Colonic mucosa (tissue), 4 donors: ENCODE measurements around the gene S100PBP. TPM values are rescaled to one million over a fixed set of nuclear protein-coding genes. Genes with fewer than 3 reads are reported as not detected.

ENCODE experiments used
- DNase-seq: peaks from one replicate; pipeline ENCODE4 v3.0.0-alpha.2; 2020
- H3K27ac ChIP-seq: fragments of 200-600 bp; one replicate; pipeline ENCODE4 v1.8.0; 2021
- H3K27me3 ChIP-seq: fragments of 200-600 bp; one replicate; pipeline ENCODE4 v1.8.0; 2021
- H3K36me3 ChIP-seq: fragments of 200-600 bp; one replicate; pipeline ENCODE4 v1.8.0; 2021
- H3K4me1 ChIP-seq: fragments of 200-600 bp; one replicate; pipeline ENCODE4 v1.8.0; 2021; ENCODE audit warnings: mild to moderate bottlenecking
- H3K4me3 ChIP-seq: fragments of 200-600 bp; one replicate; pipeline ENCODE4 v1.8.0; 2021
- H3K9ac ChIP-seq, 2 donors: one replicate each; pipeline ENCODE4 v1.7.0; 2013; ENCODE audit warnings: control low read depth in 2 of 2, low read depth in 2 of 2, low read length in 2 of 2
- H3K9me3 ChIP-seq: fragments of 200-600 bp; one replicate; pipeline ENCODE4 v1.8.0; 2021
- intact Hi-C: fragments of 100-400 bp; cut with DNase I; formaldehyde crosslinking; loops from one replicate; pipeline ENCODE4 v1.14.1; 2022
- total RNA-seq, 2 donors: library from RNA; stranded (reverse); fragmentation: NEBNext Ultra II Directional in 1 of 2; extraction: Animal tissue kit (Norgen Biotek cat#: 25700) in 1 of 2; gene quantifications; one replicate each; pipeline ENCODE4 v1.2.1, GENCODE V29; 2021
- TF ChIP-seq, protein P1 (sequence below): fragments of 200-600 bp; IDR thresholded peaks from one replicate; pipeline ENCODE4 v1.8.0; 2022; ENCODE audit warnings: antibody characterized with exemption, mild to moderate bottlenecking
- donor health status: healthy.
- donor health status: DM: no; HTN: no; CAD: no.
- donor health status: DM: no; HTN: no; CAD: no.

Gene S100PBP
- total RNA-seq, 2 donors from 2014 or later, result 19.0 to 24.9 TPM

DNA sequence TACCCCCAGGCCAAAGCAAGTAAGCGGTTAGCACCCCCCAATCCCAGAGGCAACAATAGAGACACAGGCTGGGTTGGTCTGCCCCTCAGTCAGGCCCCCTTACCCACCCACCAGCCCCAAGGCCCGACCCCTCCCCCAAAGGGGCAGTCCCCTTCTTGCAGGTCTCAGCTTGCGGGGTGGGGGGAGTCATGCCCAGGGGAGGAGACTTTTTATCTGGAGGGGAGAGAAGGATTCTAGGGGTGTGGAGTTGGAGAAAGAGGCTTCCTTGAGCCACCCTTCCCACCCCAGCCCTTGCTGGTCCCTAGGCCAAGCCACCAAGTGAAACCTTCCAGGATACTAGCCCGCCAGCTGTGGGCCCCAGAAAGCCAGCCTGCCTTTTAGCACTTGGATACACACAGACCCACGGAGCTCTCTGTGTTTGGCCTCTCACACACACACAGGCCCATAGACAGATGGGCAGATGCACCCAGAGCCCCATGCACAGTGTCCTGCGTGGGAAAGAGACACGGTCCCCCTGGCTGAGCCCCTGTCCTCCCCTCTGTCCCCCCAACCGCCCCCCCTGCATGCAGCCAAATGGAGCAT lies 76.7 kb downstream of the S100PBP start:
- Histone ChIP-seq H3K4me3 (no peak overlapping the region), H3K27me3 (no peaks in the 10 kb centered on the region), H3K36me3 (no peaks in the 10 kb centered on the region), H3K9ac (peak overlapping the region; percentile 30 to 43), H3K4me1 (no peaks in the 10 kb centered on the region), H3K27ac (peak overlapping the region; percentile 55), H3K9me3 (no peaks in the 10 kb centered on the region)
- TF ChIP-seq, protein P1, sequence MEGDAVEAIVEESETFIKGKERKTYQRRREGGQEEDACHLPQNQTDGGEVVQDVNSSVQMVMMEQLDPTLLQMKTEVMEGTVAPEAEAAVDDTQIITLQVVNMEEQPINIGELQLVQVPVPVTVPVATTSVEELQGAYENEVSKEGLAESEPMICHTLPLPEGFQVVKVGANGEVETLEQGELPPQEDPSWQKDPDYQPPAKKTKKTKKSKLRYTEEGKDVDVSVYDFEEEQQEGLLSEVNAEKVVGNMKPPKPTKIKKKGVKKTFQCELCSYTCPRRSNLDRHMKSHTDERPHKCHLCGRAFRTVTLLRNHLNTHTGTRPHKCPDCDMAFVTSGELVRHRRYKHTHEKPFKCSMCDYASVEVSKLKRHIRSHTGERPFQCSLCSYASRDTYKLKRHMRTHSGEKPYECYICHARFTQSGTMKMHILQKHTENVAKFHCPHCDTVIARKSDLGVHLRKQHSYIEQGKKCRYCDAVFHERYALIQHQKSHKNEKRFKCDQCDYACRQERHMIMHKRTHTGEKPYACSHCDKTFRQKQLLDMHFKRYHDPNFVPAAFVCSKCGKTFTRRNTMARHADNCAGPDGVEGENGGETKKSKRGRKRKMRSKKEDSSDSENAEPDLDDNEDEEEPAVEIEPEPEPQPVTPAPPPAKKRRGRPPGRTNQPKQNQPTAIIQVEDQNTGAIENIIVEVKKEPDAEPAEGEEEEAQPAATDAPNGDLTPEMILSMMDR, result no peak
- DNase-seq, result no peak
- intact Hi-C loops, result no loop called here

- no peak overlapping the region for H3K9ac ChIP-seq
- no peaks in the 10 kb centered on the region for H3K4me1 ChIP-seq
- no peaks in the 10 kb centered on the region for H3K27me3 ChIP-seq
- no peaks in the 10 kb centered on the region for H3K36me3 ChIP-seq
- no peak overlapping the region for H3K4me3 ChIP-seq
- TF ChIP-seq, protein P1, result no peak
- DNase-seq, result no peak
- H3K27ac ChIP-seq, result no peak overlapping the region
- H3K9me3 ChIP-seq, result no peaks in the 10 kb centered on the region
- intact Hi-C loops, result no loop called here
Measured at GRCh38 chr1:32894681-32895080, 77.2 kb downstream of the S100PBP start.

GRCh38 chr1:32895325-32896215 lies 78.1 kb downstream of the S100PBP start:
- intact Hi-C loops, result no loop called here
- DNase-seq, result no peak
- H3K27me3 ChIP-seq, result no peaks in the 10 kb centered on the region
- H3K9me3 ChIP-seq, result no peaks in the 10 kb centered on the region
- H3K36me3 ChIP-seq, result no peaks in the 10 kb centered on the region
- no peak overlapping the region for H3K9ac ChIP-seq
- TF ChIP-seq, protein P1, result no peak
- H3K27ac ChIP-seq, result no peak overlapping the region
- no peaks in the 10 kb centered on the region for H3K4me1 ChIP-seq
- H3K4me3 ChIP-seq, result no peak overlapping the region

DNA sequence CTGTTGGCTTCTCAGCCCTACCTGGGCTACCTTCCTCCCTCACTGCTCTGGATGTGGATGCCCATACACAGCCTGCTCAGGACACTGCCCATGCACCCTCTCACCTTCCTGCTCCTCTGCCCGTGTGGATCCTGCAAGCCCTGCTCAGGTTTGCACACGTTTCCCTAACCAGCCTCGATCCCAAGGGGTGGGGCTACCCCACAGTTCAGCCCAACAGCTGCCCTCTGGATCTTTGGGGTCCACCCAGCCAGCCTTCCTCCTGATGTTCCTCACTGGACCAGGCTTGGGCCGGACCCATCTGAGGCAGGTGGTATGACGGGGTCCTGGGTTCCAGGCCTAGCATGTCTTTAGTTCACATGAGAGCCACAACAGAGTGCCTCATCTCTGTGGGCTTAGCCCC lies 79.0 kb downstream of the S100PBP start:
- TF ChIP-seq, protein P1, result no peak
- no peaks in the 10 kb centered on the region for H3K27me3 ChIP-seq
- no peaks in the 10 kb centered on the region for H3K36me3 ChIP-seq
- H3K9me3 ChIP-seq, result no peaks in the 10 kb centered on the region
- H3K4me1 ChIP-seq, result no peaks in the 10 kb centered on the region
- no peak overlapping the region for H3K27ac ChIP-seq
- no peak for DNase-seq
- no peak overlapping the region for H3K4me3 ChIP-seq
- intact Hi-C loops, result no loop called here
- no peak overlapping the region for H3K9ac ChIP-seq

GRCh38 chr1:32897082-32898049 lies 79.9 kb downstream of the S100PBP start:
- H3K36me3 ChIP-seq, result no peaks in the 10 kb centered on the region
- intact Hi-C loops, result no loop called here
- TF ChIP-seq, protein P1, result no peak
- no peak overlapping the region for H3K9ac ChIP-seq
- H3K27me3 ChIP-seq, result no peaks in the 10 kb centered on the region
- no peaks in the 10 kb centered on the region for H3K9me3 ChIP-seq
- H3K27ac ChIP-seq, result no peak overlapping the region
- H3K4me1 ChIP-seq, result no peaks in the 10 kb centered on the region
- no peak overlapping the region for H3K4me3 ChIP-seq
- DNase-seq, result no peak
